Fibroblast of mammary gland (primary cell): ENCODE measurements around the gene TRIP10.

Source experiments
- DNase-seq: peaks from one replicate; pipeline ENCODE4 v3.0.0-alpha.2; 2010; ENCODE audit warnings: low read depth
- H3K4me3 ChIP-seq: 2 replicates; pipeline ENCODE4 v1.5.1; 2011; ENCODE audit warnings: low read depth, mild to moderate bottlenecking, low read length, moderate library complexity; ENCODE audit not compliant: control insufficient read depth
- TF ChIP-seq, protein P1 (sequence below): conservative IDR thresholded peaks from 2 replicates; pipeline ENCODE4 v1.5.1; 2011; ENCODE audit warnings: low read depth, low read length, inconsistent platforms; ENCODE audit not compliant: control insufficient read depth, insufficient read depth

Gene TRIP10

DNA sequence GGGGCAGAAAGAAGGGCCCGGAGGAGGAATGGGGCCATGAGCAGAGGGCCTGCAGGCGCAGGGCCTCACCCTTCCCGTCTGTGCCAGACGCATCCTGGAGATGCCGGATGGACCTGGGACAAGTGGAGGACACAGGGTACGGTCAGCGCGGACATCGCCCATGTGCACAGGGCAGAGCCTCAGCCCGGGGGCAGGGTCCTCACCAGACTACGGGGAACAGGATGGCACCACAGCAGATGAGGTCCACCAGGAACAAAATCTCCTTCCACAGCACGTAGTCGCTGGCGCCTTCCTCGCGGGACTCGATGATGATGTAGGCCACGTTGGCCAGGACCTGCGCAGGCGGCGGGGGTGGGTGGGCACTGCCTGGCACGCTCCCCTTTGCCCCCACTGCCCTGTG lies 7.7 kb upstream of the TRIP10 start:
- H3K4me3 ChIP-seq, result no peak overlapping the region
- DNase-seq, result no peak
- TF ChIP-seq, protein P1, sequence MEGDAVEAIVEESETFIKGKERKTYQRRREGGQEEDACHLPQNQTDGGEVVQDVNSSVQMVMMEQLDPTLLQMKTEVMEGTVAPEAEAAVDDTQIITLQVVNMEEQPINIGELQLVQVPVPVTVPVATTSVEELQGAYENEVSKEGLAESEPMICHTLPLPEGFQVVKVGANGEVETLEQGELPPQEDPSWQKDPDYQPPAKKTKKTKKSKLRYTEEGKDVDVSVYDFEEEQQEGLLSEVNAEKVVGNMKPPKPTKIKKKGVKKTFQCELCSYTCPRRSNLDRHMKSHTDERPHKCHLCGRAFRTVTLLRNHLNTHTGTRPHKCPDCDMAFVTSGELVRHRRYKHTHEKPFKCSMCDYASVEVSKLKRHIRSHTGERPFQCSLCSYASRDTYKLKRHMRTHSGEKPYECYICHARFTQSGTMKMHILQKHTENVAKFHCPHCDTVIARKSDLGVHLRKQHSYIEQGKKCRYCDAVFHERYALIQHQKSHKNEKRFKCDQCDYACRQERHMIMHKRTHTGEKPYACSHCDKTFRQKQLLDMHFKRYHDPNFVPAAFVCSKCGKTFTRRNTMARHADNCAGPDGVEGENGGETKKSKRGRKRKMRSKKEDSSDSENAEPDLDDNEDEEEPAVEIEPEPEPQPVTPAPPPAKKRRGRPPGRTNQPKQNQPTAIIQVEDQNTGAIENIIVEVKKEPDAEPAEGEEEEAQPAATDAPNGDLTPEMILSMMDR, result no peak

DNA sequence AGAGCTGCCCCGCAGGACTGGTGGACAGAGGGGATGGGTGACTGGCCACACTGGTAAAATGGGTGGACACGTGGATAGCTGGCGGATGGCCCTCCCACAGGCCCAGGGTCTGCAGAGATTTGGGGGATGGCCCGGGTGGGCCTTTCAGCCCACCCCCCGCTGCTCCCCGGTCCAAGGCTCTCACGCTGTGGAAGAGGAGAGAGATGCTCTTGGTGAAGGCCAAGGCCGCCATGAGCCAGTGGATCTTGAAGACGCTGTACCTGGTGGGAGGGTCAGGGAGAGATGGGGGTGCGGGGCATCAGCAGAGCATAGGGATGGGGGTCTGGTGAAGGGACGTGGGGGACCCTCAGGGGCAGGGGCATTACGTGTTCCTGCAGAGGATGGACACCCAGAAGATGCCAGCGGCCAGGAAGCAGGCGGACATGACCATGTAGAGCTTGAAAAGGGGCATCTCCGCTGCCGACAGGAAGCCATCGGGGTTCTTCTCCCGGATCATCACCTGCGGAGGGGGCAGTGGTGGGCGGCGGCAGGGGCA lies 6.6 kb upstream of the TRIP10 start:
- TF ChIP-seq, protein P1, result no peak
- no peak for DNase-seq
- H3K4me3 ChIP-seq, result no peak overlapping the region

DNA sequence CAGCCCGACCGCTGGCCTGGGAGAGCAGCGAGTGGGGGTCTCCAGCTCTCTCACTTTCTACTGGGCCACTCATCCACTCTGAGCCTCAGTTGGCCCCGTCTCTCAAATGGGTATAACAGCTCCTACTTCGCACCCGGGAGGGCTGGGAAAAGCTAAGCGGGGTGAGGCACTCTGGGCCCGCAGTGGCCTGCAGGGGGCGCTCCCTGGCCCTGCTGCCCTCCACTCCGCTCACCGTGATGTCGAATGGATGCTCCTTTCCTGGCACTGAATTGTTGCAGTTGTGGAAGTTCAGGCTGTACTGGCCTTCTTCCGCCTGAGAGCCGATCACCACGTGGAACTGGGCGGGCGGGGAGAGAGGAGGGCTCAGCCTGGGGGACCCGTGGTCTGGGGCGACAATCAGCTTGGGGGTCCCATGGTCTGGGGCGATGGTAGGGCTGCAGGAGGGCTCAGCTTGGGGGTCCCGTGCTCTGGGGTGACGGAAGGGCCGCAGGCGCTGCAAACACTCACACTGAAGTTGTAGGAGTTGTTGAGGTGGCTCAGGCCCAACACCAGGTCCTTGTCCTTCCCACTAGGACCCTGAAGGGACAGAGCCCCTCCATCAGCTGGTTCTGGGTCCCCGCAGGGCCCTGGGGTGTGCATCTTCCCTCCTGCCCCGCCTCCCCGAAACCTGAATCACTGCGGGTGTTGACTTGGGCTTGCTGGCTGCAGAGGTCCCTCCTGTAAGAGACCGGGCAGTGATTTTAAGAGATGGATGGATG lies 6.0 kb upstream of the TRIP10 start:
- DNase-seq, result no peak
- H3K4me3 ChIP-seq, result no peak overlapping the region
- TF ChIP-seq, protein P1, result peak; percentile 8

DNA sequence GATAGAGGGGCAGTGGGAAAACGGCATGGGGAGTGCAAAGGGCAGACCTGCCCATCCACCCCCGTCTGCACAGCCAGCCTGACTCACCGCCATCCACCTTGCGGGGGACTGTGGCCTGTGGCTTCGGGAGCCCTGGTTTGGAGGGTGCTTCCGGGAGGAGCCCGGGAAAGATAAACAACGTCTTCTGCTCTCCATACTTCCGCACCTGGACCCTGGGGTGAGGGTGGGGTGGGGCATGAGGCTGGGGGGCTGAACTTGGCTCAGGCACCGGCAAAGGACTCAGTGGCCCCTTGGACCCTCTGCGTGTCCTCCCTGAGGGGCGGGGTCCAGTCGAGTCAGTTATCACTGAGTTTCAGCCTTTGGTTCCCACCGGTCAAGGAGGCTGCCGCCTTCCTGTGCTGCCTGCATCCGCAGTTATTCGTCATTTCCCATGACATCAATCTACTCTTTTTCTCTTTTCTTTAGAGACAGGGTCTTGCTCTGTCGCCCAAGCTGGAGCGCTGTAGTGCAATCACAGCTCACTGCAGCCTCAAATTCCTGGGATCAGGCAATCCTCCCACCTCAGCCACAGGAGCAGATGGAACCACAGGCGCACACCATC lies 5.3 kb upstream of the TRIP10 start:
- H3K4me3 ChIP-seq, result no peak overlapping the region
- TF ChIP-seq, protein P1, result no peak
- DNase-seq, result no peak

DNA sequence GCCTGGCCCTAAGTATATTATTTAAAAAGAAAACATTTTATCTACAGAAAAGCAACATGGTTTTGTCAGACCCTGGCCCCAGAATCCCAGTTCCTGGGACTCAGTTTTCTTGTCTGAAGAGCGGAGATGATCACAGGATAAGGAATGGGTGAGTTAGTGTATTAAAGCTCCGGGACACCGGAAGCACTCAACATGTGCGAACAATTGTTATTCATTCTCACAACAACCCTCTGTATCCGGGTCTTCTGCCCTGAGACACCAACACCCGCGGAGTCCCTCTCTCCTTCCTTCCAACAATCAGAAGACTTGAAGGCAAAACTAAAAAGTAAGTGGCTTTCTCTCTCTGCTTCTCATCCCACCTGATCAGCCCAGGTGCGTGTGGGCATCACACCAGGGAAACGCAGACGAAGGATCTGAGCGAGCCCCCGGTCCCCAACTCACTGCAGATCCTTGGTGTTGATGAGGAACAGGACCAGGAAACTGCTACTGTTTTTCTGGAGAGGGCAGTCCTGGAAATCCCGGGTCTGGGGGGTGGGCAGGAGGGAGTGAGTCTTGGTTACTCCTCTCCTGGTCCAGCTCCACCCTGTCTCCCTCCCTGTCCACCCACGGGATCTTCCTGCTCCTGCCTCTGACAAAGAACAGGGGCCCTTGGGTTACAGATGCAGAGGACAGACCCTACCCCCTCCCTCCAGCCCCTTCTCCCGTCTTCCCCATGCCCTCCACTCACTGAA lies 4.1 kb upstream of the TRIP10 start:
- TF ChIP-seq, protein P1, result no peak
- H3K4me3 ChIP-seq, result no peak overlapping the region
- peak; percentile 14 for DNase-seq

DNA sequence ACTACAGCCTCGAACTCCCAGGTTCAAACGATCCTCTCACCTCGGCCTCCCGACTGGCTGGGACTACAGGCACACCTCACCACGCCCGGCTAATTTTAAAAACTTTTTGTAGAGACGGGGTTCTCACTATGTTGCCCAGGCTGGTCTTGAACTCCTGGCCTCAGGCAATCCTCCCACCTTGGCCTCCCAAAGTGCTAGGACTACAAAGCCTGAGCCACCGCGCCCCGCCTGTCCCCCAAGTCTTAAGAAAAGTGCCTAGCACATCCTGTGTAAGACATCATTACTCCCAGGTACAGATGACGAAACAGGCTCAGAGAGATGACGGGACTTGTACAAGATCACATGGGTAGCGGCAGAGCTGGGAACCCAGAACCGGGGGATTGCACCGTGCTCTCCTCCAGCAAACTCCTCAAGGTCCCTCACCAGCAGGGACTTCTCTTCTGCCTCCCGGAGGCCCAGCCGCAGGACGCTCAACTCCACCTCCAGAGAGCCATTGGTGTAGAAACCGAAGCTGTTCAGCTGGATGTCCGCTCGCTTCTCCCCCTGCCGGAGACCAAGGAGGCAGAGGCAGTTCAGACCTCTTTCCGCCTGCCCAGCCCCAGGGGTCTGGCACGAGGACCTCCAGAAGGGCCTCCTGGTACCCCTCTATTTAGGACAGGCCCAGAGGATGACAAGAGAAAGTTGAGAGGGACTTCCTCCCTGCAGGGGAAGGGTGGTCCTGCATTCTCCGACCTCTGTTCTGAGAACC lies 3.1 kb upstream of the TRIP10 start:
- peak; percentile 89 for DNase-seq
- peak overlapping the region; percentile 89 for H3K4me3 ChIP-seq
- TF ChIP-seq, protein P1, result peak; percentile 68
